ENCODE results near the gene PDE7B. TPM values are rescaled to one million over a fixed set of nuclear protein-coding genes. Genes with fewer than 3 reads are reported as not detected.

PDE7B gene
- polyA plus RNA-seq, 1 donor (not counting 4 experiments of a cell fraction or from before 2014, with no cell fraction given): 0.01 TPM

GRCh38 chr6:136189104-136189503, 337.6 kb downstream of the PDE7B start:
- no peak for FAIRE-seq
- Histone ChIP-seq H3K4me2 (ENCODE audit: control insufficient read depth, extremely low read depth, insufficient read depth, low read depth, low read length) (no peak overlapping the region), H3K79me2 (ENCODE audit: control insufficient read depth, insufficient read depth, low read length) (no peaks in the 10 kb centered on the region), H3K9me3 (ENCODE audit: control insufficient read depth, low read depth, low read length) (no peaks in the 10 kb centered on the region), H3K9me1 (ENCODE audit: control insufficient read depth, extremely low read depth, insufficient read depth, low read length) (no peaks in the 10 kb centered on the region), H3K27me3 (ENCODE audit: control insufficient read depth, extremely low read depth, insufficient read depth, low read length) (no peaks in the 10 kb centered on the region), H3K4me1 (ENCODE audit: control insufficient read depth, extremely low read depth, insufficient read depth, low read length) (no peaks in the 10 kb centered on the region), H3K9ac (ENCODE audit: control insufficient read depth, extremely low read depth, insufficient read depth, low read length) (no peak overlapping the region), H2AFZ (ENCODE audit: control insufficient read depth, low read length) (no peak overlapping the region), H3K36me3 (ENCODE audit: control insufficient read depth in 2 of 2, extremely low read depth in 1 of 2, insufficient read depth in 2 of 2, low read length in 2 of 2) (no peaks in the 10 kb centered on the region), H3K4me3 (ENCODE audit: control insufficient read depth in 2 of 3, extremely low read depth in 1 of 3, insufficient read depth in 2 of 3, low read depth in 1 of 3, low read length in 3 of 3) (no peak overlapping the region), H3K27ac (ENCODE audit: control insufficient read depth, insufficient read depth, low read length) (no peak overlapping the region), H4K20me1 (ENCODE audit: control insufficient read depth, extremely low read depth, insufficient read depth, low read length) (no peaks in the 10 kb centered on the region)
- TF ChIP-seq CTCF (optimal IDR thresholded peaks at IDR 0.05 in 1 of 3, IDR thresholded peaks at IDR 0.05 in 1 of 3, conservative IDR thresholded peaks at IDR 0.05 in 1 of 3; ENCODE audit: extremely low read depth in 1 of 3, insufficient read depth in 2 of 3, low read length in 3 of 3): no peak
- dilution Hi-C loops (cut with MboI; ENCODE audit: extremely low pct_ligation_motif_present, low sequenced_read_pairs): no loop called here
- no peak for DNase-seq (ENCODE audit: low read depth, low spot score)

- Histone ChIP-seq H3K4me3 (ENCODE audit: control insufficient read depth in 2 of 3, extremely low read depth in 1 of 3, insufficient read depth in 2 of 3, low read depth in 1 of 3, low read length in 3 of 3) (no peak overlapping the region), H3K9me3 (ENCODE audit: control insufficient read depth, low read depth, low read length) (no peaks in the 10 kb centered on the region), H3K4me2 (ENCODE audit: control insufficient read depth, extremely low read depth, insufficient read depth, low read depth, low read length) (no peak overlapping the region), H3K9me1 (ENCODE audit: control insufficient read depth, extremely low read depth, insufficient read depth, low read length) (no peaks in the 10 kb centered on the region), H4K20me1 (ENCODE audit: control insufficient read depth, extremely low read depth, insufficient read depth, low read length) (no peaks in the 10 kb centered on the region), H3K36me3 (ENCODE audit: control insufficient read depth in 2 of 2, extremely low read depth in 1 of 2, insufficient read depth in 2 of 2, low read length in 2 of 2) (no peaks in the 10 kb centered on the region), H2AFZ (ENCODE audit: control insufficient read depth, low read length) (no peak overlapping the region), H3K27me3 (ENCODE audit: control insufficient read depth, extremely low read depth, insufficient read depth, low read length) (no peaks in the 10 kb centered on the region), H3K27ac (ENCODE audit: control insufficient read depth, insufficient read depth, low read length) (no peak overlapping the region), H3K4me1 (ENCODE audit: control insufficient read depth, extremely low read depth, insufficient read depth, low read length) (no peaks in the 10 kb centered on the region), H3K9ac (ENCODE audit: control insufficient read depth, extremely low read depth, insufficient read depth, low read length) (no peak overlapping the region), H3K79me2 (ENCODE audit: control insufficient read depth, insufficient read depth, low read length) (no peaks in the 10 kb centered on the region)
- FAIRE-seq (no peak), DNase-seq (ENCODE audit: low read depth, low spot score) (no peak)
- dilution Hi-C loops (cut with MboI; ENCODE audit: extremely low pct_ligation_motif_present, low sequenced_read_pairs): no loop called here
- no peak for TF ChIP-seq EZH2 (IDR thresholded peaks at IDR 0.05; ENCODE audit: low read length)
- TF ChIP-seq CTCF (optimal IDR thresholded peaks at IDR 0.05 in 1 of 3, IDR thresholded peaks at IDR 0.05 in 1 of 3, conservative IDR thresholded peaks at IDR 0.05 in 1 of 3; ENCODE audit: extremely low read depth in 1 of 3, insufficient read depth in 2 of 3, low read length in 3 of 3): no peak
Observed at GRCh38 chr6:136191606-136192312, 340.3 kb downstream of the PDE7B start.
